Measurements from ENCODE around the gene ADGRB2.

The ADGRB2 gene

DNA sequence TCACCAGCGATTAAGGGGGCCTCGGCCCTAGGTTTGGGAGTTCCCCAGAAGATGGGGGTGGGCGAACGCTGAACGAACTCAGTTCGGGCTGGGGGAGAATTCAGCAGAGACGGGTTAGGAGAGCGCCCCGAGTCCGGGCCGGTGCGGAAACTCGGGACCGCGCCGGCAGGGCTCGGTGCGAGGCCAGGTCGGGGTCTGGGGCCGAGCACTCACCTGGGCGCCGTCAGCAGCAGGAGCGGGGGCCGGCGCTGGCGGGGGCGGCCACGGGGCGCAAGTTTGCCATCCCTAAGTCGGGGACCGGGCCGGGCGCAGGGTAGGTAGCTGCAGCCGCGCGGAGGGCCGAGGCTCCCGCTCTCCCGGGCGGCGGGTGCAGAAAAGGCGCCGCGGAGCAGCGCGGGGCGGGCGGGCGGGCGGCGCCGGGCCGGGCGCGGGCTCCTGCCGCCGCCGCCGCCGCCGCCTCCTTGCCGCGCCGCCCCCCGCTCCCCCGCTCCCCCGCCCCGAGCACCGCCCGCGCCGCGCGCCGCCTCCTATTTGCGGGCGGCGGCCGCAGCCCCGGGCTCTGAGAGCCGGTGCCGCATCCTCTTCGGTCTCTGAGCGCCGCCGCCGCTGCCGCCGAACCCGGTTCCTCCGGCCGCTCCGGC is 349 bp downstream of the ADGRB2 start:
- DNase-seq (ENCODE audit: low read depth) = no peak

DNA sequence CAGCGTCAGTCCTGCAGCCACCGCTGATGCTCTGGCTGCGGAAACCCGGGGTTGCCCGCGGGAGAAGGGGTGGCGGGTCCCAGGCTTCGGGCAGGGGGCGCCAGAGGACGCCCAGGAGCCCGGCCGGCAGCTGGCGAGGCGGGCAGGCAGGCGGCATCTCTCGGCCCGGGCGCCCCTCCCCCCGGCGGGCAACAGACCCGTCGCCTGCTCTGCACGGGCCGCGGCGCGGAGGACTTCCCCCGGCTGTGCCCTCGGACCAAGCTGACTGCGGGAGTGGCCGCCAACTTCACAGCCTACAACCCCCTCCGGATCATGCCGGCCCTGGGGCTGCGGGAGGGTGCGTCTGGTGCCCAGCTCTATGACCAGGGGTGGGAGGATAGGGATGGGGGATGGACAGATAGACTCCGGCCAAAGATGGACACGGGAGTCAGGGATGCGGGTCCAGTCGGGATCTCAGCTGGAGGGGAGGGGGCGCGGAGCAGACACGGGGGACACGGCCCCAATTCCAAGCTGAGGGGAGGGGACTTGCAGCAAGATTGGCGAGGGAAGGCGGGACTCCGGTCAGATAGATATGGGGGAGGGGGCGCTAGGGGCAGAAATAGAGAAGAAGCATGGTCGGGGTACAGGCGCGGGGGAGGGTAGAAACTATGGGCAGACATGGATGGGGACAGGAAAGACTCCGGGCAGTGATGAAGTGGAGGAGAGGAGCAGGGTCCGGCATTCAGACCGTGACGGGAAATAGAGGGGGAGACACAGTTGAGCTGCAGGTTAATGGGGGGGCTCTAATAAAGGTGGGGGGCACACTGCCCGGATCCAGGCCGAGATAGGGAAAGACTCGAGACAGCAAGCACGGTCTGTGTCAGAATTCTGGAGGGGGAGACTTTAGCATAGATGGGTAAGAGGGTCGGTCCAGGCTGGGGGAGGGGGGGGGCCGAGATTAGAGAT is 1.1 kb downstream of the ADGRB2 start:
- no peak for DNase-seq (ENCODE audit: low read depth)

DNA sequence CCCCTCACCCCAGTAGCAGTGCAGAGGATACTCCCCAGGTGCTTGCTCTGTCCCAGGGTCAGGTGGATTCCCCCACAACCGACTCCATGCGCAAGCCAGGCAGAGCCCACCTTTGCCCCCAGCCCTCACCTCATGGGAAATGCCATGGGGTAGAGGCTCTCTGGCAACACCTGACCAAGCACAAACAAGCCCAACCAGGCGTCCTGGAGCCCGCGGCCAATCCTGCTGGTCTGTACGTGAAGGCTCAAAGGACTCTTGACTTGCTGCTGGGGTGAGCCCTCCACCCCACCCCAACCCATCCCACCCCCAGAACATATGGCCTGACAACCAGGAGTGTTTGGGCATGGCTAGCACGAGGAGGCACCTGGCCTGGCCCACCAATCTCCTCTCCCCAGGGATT is 1.8 kb downstream of the ADGRB2 start:
- DNase-seq (ENCODE audit: low read depth) = no peak

DNA sequence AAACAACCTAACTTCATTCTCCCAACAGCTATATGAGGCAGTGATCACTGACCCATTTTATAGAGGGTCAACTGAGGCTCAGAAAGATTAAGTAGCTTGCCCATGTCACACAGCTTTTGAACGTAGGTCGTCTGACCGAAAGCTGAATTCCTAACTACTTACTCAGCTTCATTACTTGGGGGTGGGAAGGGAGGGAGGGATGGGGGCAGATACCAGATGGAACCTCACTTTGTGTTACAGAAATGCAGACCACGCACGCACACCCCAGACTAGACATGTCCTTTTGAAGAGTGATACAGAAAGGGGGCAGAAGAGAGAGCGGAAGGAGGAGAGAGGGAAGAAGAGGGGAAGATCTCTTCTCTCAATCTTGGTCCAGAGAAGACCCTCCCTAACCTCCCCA is 2.3 kb downstream of the ADGRB2 start:
- no peak for DNase-seq (ENCODE audit: low read depth)

DNA sequence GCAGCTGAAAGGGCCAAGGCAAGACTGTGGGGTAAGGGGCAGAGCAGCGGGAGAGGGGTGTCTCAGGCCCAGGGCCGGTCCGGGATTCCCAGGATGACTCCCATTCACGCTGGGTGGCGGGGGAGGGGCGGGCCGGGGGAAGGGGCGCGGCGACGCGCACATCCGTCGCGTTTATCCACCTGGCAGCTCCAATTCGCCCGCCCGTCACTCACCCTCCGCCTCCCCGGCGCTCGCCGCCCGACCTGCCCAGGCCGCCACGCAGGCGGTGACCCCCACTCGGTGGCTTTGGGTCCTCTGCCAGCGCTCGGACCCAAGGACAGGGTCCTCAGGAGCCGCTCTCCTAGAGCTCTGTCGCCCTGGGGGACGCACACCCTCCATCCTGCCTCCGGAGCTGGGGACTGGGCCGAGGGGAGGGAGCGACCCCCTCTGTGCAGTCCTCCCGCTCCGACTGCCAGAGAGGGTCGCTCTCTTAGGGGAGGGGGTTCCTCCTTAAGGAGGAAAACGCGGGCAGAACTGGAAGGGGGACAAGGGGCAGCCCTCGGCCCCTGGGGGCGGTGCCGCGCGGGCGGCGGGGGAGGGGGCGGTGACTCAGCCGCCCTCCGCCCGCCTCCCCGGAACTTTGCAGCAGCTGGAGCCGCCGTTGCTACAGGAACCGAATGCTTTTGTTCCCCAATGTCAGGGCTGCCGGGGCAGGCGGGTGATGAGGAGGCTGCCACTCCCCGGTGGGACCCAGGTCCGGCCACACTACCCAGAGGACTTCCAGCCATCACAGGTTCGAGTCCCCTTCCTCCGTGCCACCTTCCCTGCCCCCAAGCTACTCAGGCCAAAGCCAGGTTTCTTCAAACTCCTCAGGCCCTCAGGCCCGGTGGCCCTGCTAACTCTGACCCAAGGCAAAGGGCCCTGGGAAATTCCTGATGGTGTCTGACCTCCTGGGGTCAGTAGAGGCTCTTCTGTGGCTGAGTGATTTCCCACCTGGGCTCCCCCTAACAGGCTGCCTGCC is 3.4 kb downstream of the ADGRB2 start:
- DNase-seq (ENCODE audit: low read depth) = peak; percentile 49

DNA sequence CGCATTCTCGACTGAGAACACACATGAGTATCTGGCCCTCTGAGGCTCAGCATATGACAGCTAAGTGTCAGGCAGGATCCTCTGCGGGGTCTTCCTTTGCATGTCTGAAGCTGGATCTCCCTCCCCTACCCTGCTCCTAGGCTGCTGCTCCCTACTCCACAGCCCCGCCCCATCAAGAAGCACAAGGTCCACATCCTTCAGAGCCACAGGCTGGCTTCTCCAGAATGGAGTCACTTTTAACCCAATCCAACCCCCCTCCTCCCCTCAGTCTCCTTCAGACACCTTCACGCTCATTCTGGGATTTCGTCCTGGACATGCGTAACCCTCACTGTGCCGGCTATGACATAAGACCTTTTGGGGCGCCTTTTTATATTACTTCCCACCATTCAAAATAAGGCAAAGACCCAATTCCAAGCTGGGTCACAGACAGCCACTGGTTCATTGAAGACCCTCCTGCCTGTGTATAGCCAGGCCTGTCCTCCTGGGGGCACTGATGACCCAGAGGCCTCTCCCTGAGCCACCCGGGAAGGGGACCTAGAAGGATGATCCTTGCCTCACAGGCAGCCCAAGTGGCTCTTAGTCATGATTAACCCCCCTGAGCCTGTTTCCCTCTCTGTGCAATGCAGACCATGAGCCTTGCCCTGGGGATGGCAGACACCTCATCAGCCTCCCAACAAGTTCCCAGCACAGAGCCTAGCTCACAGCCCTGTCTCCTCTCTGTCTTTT is 4.7 kb downstream of the ADGRB2 start:
- DNase-seq (ENCODE audit: low read depth) = no peak

DNA sequence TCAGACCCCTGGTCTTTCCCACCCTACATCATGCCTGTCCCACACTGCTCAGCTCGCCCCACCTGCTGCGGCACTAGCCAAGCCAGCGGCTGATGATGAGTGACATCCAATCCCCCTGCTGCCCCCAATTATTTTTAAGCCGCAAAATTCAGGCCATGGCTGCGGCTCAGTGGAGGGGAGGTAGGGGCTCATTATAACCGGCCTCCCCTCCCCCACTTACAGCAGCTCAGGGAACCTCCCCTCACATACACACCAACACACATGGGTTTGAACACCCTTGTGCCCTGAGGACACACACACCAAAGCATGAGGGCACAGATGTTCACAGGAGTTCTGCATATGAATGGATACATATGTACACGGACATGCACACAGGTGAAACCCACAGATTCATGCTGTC is 5.3 kb downstream of the ADGRB2 start:
- no peak for DNase-seq (ENCODE audit: low read depth)

DNA sequence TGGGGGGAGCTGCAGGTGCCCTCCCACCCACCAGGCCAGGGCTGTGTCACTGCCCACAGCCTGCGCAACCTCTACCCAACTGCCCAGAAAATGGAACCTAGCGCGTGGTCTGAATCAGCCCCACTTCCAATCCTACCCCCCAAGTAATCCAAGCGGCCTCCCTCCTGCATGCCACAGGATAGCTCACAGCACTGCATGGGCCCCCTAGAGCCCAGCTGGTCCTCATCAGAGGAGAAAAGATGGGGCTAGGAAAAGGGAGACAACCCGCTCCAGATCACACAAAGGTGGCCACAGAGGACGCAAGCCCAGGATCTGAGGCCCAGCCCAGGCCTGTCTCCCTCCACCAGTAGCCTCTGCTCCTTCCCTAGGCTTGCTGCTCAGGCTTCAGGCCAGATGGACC is 6.2 kb downstream of the ADGRB2 start:
- no peak for DNase-seq (ENCODE audit: low read depth)

DNA sequence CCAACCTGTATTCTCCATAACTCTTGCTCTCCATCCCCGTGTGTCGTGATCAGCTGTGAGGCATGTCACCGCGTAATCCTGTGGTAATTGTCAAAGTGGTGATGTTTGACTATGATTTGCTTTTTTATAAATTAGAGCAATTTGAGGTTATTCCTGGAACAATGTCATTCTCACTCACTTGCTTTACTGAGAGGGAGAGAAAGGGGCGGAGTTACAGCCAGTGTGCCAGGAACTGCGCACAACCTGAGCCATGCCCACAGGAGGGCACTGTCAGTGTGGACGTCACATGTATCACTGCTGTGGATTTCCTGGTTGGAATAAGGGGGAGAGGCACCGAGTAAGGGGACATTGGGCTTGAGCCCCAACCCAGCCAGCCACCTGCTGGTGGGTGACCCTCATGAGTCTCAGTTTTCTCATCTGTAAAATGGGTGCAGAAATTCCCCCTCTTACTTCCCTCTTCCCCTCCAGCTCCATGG is 6.9 kb downstream of the ADGRB2 start:
- DNase-seq (ENCODE audit: low read depth) = no peak

DNA sequence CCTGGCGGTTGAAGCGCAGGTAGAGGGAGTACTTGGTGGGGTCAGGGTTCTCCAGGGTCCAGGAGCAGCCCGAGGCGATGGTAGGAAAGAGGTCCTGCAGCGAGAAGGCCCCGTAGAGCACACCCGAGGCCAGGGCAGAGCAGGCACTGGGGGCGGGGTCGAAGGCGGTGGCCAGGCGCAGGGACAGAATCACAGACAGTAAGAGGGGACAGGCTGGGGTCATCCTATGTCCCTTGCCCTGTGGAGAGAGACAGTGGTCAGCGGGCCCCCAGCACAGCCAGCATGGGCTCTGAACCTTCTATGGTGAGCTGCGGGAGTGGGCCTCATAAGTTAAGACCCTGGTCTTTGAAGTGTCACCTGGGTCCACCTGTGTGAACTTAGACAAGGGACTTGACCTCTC is 7.6 kb downstream of the ADGRB2 start:
- no peak for DNase-seq (ENCODE audit: low read depth)

DNA sequence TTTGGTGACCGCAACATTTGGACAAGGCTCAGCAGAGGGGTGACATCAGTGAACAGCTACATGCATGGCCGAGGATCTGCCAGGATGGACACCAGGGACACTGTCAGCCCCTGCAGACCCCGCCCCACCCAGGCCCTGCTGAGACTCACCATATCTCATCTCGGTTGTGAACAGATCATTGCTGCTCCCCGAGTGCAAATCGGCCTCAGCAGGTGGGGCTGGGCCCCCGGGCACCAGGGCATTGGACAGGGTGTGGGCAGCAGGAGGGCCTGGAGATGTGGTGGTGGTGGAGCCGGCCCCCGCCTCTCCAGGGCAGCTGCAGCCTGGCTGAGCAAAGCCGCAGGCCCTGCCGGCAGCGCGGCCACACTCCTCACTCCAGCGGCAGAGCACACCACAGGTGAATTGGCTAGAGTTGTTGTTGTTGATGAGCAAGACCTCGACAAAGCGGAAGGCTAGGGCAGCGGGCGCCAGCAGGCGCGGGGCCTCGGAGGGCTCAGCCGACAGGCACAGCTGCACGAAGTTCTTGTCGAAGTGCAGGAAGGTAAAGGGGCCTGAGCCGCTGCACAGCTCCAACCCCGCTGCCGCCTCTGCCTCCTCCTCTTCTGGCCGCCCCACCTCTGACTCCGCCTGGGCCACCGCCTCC is 8.2 kb downstream of the ADGRB2 start:
- DNase-seq (ENCODE audit: low read depth) = no peak

DNA sequence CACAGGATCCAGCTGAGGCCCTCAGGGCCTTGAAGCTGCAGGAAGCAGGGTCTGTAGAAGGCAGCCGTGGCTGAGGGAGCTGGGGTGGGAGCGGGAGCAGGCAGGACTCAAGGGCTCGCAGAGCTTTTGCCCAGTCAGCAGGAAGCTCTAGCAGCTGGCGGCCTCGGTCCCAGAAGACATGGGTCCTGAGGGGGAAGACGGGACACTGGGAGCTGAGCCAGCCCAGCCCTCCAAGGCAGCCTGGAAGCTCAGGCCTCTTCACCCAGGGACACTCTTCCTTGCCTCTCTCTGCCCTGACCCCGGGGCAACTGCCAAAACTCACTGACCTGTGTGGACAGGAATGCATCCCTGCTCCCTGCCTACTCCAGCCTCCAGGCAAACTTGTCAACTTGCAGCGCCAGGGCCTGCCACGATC is 8.9 kb downstream of the ADGRB2 start:
- DNase-seq (ENCODE audit: low read depth) = no peak

DNA sequence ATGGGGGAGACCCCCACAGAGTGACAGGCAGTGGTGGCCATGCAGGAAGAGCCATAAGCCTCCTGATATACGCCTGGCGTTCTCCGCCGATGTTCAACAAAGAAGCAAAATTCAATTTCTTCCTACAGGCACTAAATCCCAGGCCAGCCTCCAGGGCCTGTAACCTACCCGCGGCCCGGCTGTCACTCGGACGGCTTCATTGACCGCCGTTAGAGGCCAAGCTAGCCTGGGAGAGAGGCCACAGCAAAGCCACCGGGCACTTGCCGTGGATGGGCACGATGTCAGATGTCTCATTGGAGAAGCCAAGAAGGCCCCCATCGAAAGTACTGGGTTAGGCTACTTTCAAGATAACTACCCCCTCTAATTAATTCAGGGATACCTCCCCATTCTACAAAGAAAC is 9.7 kb downstream of the ADGRB2 start:
- no peak for DNase-seq (ENCODE audit: low read depth)

DNA sequence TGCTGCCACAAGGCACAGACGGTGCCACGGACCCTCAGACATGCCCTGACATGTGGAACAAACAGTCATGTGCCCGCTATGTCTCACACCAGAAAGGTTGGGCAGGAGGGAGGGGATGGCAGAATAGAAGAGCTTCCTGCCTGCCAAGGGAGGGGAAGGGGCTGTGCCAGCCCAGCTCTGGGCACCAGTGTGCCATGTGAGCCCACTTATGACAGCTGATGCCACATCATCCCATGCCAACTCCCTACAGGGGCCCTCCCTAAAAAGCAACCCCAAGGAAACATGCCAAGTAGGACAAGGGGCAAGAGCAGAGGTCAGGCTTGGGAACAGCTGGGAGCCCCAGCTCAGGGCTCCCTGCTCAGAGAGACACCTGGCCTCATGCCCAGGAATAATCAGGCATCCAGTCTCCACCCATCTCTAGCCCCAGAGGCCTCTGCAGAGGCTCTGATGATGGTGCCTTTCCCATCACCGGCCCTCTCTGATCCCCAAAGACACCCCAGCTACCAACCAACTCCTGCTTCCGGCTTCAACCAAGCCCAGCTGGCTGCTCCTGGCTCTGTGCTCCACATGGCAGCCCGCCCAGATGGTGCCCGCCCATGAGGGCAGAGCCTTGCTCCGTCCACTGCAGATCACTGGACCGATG is 10.3 kb downstream of the ADGRB2 start:
- no peak for DNase-seq (ENCODE audit: low read depth)

DNA sequence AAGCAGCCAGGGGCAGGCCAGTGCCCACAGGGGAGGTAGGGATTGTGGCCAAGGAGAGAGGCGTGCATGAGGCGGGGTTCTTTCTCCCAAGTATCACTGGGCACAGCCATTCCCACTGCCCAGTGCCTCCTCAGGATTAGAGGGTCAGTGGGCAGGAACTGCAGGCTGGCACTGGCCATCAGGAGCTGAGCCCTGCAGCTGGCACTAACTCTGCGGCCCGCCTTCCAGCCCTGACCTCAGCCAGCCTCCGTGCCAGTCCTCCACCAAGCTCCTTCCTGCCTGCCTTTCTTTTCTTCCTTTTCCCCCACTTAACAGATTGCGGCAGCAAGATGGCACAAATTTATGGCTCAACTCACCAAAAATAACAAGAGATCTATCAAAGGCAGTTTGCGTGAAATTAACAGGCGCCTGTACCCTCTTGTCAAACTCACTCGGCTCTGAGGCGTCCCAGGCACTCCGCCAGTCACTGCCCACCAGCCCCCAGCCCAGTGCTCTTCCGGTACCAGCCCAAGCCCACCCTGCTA is 11.1 kb downstream of the ADGRB2 start:
- no peak for DNase-seq (ENCODE audit: low read depth)

DNA sequence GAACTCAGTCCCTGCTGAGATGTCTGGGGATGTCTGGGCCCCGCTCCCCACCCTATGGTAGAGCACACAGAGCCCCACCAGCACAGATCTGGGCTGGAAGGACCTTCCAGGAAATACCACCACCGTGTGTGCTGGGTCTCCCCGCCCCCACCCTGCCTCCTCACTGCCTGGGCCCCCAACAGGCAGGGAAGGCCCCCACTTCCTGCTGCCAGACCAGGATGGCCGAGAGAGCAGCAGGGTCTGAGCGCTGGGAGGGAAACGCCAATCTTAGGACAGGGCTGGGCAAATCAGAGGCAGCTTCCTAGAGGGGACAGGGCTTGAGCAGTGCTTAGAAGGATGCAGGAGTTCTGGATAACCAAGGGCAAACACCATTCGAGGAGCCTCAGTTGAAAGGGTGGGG is 11.9 kb downstream of the ADGRB2 start:
- DNase-seq (ENCODE audit: low read depth) = no peak

DNA sequence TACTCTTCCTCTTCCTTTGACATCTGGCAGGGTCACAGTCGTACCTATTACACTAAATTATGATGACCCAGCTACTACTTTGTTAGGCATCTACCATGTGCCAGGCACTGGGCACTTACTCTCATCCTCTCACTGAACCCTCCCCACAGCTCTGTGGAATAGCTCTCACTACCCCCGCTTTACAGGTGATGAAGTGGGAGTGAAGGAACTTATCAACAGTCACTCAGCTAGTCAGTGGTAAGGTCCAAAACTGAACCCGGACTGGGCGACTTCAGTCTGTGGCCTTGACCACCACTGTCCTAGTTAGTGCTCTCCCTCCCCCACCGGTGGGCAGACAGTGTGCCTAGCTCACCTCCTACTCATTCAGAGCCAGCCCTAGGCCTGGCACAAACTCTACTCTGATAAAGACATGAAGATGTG is 12.3 kb downstream of the ADGRB2 start:
- no peak for DNase-seq (ENCODE audit: low read depth)

DNA sequence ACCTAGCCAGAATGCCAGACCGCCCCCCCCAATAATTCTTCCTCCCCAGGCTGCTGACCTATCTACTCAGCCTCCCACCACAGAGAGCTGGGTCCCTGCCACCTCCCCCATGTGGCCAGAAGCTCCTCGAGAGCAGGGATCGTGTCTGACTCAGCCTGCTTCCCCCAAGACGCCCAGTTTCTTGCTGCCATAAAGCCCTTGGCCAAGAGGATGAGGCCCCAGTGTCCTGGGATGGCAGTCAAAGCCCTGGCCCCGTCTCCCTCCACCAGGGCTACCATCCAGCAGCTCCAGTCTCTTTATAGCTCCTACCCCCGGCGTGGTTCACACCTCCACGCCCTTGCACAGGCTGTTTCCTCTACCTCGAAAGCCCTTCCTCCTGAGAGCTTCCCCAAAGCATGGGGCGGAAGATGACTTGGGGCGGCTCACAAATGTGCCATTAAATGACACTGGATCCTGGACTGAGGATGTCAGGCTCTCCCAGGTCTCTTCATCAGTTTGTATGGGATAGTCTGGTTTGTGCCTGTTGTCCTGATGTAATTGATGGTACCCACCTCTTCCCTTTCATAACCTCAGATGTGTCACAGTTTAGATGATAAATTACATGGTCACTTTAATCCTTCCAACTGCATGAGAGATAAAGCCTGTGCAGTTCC is 13.2 kb downstream of the ADGRB2 start:
- DNase-seq (ENCODE audit: low read depth) = no peak
